ENCODE measurements around the gene TOR2A. TPM values are rescaled to one million over a fixed set of nuclear protein-coding genes. Genes with fewer than 3 reads are reported as not detected.

The TOR2A gene
- total and polyA plus RNA-seq, 9 of the 15 experiments (the other 6 are each of a cell fraction or from before 2014, with no cell fraction given): 0.80 to 25.9 (median 11.1) TPM

DNA sequence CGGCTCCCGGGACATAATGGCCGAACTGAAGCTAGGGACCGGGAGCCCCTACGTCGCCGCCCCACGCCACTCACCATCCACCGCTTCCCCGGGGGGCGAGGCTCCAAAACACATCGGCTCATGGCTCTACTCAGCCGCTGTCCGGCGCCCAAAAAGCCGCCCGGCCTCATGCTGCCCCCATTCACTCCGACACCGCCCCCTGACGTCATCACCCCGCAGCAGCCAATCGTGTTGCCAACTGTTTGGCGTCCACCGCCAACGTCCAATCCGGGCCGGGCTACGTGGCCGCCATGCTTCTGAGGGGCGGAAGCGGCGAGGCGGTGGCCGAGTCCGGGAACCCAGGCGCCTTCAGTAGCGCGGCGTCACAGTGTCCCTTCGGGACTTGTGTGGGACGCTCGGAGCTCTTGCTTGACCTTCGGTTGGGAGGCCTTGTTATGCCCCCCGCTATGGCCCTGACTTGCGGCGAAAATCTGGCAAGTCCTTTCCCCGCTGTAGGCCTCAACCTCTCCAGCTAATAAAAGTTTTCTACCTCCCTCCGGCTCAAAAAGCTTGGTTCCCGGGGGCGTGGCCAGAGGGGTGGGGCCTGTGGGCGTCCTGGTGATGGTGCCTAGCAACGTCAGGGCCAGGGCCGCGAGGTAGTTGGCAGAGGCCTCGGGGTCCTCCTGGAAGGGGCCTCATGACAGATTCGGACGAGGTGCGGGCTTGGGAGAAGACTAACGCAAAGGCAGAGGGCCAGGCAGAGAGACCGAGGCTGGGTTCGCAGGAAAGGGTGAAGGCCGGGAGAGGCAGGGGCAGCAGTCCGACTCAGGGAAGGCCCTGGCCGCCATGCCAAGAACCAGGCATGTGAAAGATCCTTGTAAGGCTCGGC lies 19.4 kb downstream of the TOR2A start, which contains the start of the genes PTRH1 and TTC16 (continued):
- TF ChIP-seq, protein P1, sequence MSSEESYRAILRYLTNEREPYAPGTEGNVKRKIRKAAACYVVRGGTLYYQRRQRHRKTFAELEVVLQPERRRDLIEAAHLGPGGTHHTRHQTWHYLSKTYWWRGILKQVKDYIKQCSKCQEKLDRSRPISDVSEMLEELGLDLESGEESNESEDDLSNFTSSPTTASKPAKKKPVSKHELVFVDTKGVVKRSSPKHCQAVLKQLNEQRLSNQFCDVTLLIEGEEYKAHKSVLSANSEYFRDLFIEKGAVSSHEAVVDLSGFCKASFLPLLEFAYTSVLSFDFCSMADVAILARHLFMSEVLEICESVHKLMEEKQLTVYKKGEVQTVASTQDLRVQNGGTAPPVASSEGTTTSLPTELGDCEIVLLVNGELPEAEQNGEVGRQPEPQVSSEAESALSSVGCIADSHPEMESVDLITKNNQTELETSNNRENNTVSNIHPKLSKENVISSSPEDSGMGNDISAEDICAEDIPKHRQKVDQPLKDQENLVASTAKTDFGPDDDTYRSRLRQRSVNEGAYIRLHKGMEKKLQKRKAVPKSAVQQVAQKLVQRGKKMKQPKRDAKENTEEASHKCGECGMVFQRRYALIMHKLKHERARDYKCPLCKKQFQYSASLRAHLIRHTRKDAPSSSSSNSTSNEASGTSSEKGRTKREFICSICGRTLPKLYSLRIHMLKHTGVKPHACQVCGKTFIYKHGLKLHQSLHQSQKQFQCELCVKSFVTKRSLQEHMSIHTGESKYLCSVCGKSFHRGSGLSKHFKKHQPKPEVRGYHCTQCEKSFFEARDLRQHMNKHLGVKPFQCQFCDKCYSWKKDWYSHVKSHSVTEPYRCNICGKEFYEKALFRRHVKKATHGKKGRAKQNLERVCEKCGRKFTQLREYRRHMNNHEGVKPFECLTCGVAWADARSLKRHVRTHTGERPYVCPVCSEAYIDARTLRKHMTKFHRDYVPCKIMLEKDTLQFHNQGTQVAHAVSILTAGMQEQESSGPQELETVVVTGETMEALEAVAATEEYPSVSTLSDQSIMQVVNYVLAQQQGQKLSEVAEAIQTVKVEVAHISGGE (CRISPR knock-in tag; IDR thresholded peaks at IDR 0.05): peak in 1 of 3 experiments; percentile 84; a peak in 2 of 6 replicates
- peak; percentile 79 for TF ChIP-seq KHSRP (IDR thresholded peaks at IDR 0.05)
- TF ChIP-seq MEF2D (tag; conservative IDR thresholded peaks at IDR 0.05; ENCODE audit: low read depth): no peak
- no peak for TF ChIP-seq DMBX1 (CRISPR knock-in tag; IDR thresholded peaks at IDR 0.05; ENCODE audit: borderline replicate concordance)
- TF ChIP-seq, protein P2, sequence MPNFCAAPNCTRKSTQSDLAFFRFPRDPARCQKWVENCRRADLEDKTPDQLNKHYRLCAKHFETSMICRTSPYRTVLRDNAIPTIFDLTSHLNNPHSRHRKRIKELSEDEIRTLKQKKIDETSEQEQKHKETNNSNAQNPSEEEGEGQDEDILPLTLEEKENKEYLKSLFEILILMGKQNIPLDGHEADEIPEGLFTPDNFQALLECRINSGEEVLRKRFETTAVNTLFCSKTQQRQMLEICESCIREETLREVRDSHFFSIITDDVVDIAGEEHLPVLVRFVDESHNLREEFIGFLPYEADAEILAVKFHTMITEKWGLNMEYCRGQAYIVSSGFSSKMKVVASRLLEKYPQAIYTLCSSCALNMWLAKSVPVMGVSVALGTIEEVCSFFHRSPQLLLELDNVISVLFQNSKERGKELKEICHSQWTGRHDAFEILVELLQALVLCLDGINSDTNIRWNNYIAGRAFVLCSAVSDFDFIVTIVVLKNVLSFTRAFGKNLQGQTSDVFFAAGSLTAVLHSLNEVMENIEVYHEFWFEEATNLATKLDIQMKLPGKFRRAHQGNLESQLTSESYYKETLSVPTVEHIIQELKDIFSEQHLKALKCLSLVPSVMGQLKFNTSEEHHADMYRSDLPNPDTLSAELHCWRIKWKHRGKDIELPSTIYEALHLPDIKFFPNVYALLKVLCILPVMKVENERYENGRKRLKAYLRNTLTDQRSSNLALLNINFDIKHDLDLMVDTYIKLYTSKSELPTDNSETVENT (CRISPR knock-in tag; IDR thresholded peaks at IDR 0.05): peak; percentile 71; the same call in 1 of the 2 replicates
- no peak for TF ChIP-seq SIRT6 (IDR thresholded peaks at IDR 0.05; ENCODE audit: low read depth, low read length)
- TF ChIP-seq, protein P3, sequence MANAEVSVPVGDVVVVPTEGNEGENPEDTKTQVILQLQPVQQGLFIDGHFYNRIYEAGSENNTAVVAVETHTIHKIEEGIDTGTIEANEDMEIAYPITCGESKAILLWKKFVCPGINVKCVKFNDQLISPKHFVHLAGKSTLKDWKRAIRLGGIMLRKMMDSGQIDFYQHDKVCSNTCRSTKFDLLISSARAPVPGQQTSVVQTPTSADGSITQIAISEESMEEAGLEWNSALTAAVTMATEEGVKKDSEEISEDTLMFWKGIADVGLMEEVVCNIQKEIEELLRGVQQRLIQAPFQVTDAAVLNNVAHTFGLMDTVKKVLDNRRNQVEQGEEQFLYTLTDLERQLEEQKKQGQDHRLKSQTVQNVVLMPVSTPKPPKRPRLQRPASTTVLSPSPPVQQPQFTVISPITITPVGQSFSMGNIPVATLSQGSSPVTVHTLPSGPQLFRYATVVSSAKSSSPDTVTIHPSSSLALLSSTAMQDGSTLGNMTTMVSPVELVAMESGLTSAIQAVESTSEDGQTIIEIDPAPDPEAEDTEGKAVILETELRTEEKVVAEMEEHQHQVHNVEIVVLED (CRISPR knock-in tag; IDR thresholded peaks at IDR 0.05): peak; percentile 73
- TF ChIP-seq, protein P4, sequence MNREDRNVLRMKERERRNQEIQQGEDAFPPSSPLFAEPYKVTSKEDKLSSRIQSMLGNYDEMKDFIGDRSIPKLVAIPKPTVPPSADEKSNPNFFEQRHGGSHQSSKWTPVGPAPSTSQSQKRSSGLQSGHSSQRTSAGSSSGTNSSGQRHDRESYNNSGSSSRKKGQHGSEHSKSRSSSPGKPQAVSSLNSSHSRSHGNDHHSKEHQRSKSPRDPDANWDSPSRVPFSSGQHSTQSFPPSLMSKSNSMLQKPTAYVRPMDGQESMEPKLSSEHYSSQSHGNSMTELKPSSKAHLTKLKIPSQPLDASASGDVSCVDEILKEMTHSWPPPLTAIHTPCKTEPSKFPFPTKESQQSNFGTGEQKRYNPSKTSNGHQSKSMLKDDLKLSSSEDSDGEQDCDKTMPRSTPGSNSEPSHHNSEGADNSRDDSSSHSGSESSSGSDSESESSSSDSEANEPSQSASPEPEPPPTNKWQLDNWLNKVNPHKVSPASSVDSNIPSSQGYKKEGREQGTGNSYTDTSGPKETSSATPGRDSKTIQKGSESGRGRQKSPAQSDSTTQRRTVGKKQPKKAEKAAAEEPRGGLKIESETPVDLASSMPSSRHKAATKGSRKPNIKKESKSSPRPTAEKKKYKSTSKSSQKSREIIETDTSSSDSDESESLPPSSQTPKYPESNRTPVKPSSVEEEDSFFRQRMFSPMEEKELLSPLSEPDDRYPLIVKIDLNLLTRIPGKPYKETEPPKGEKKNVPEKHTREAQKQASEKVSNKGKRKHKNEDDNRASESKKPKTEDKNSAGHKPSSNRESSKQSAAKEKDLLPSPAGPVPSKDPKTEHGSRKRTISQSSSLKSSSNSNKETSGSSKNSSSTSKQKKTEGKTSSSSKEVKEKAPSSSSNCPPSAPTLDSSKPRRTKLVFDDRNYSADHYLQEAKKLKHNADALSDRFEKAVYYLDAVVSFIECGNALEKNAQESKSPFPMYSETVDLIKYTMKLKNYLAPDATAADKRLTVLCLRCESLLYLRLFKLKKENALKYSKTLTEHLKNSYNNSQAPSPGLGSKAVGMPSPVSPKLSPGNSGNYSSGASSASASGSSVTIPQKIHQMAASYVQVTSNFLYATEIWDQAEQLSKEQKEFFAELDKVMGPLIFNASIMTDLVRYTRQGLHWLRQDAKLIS (CRISPR knock-in tag; IDR thresholded peaks at IDR 0.05): 0 out of 2 replicates have a peak, but pooled peaks have one; percentile 66
- TF ChIP-seq, protein P5, sequence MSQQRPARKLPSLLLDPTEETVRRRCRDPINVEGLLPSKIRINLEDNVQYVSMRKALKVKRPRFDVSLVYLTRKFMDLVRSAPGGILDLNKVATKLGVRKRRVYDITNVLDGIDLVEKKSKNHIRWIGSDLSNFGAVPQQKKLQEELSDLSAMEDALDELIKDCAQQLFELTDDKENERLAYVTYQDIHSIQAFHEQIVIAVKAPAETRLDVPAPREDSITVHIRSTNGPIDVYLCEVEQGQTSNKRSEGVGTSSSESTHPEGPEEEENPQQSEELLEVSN (IDR thresholded peaks at IDR 0.05; ENCODE audit: borderline replicate concordance in 1 of 2, extremely low read depth in 1 of 2, insufficient read depth in 1 of 2, insufficient read length in 1 of 2, low read depth in 1 of 2, low read length in 1 of 2, poor library complexity in 1 of 2, severe bottlenecking in 1 of 2): peak; percentile 63 to 71
